Natural killer cell (primary cell): ENCODE data around the gene MYH10. TPM values are rescaled to one million over a fixed set of nuclear protein-coding genes. Genes with fewer than 3 reads are reported as not detected.

ENCODE experiments used
- ATAC-seq, 3 donors: fragments of 150-1000 bp in 2 of 3; fragments of 200-7000 bp in 1 of 3; cut with Tn5 transposase; 1 replicate in 1 of 3; 2 replicates in 2 of 3; pipeline ENCODE4 v1.10.0; 2021; ENCODE audit warnings: mild to moderate bottlenecking in 2 of 3, moderate library complexity in 2 of 3
- DNase-seq, 2 donors: peaks; one replicate each; pipeline versions ENCODE4 v3.0.0 to v3.0.0-alpha.2; 2013 to 2021; ENCODE audit warnings: mixed read lengths in 1 of 2
- H3K27ac ChIP-seq: one replicate; pipeline ENCODE4 v1.5.1; 2013; ENCODE audit warnings: mild to moderate bottlenecking, low read length
- H3K27me3 ChIP-seq: one replicate; pipeline ENCODE4 v1.6.1; 2013; ENCODE audit warnings: low read length; ENCODE audit not compliant: control insufficient read depth, insufficient read depth
- H3K36me3 ChIP-seq: one replicate; pipeline ENCODE4 v1.6.1; 2013; ENCODE audit warnings: low read length; ENCODE audit not compliant: control insufficient read depth, insufficient read depth
- H3K4me1 ChIP-seq: one replicate; pipeline ENCODE4 v1.6.1; 2013; ENCODE audit warnings: low read length; ENCODE audit not compliant: control insufficient read depth, insufficient read depth
- H3K4me3 ChIP-seq: one replicate; pipeline ENCODE4 v1.5.1; 2013; ENCODE audit warnings: low read length
- H3K9me3 ChIP-seq: one replicate; pipeline ENCODE4 v1.6.1; 2013; ENCODE audit warnings: low read length; ENCODE audit not compliant: control insufficient read depth, insufficient read depth
- H3K27ac Mint-ChIP-seq, 2 donors: one replicate each; pipeline ENCODE4 v1.8.0; 2022; ENCODE audit warnings: mild to moderate bottlenecking in 2 of 2, mixed read lengths in 2 of 2, moderate library complexity in 1 of 2
- H3K27me3 Mint-ChIP-seq, 2 donors: one replicate each; pipeline ENCODE4 v1.8.0; 2022; ENCODE audit warnings: low read depth in 2 of 2, mixed read lengths in 2 of 2
- H3K36me3 Mint-ChIP-seq: one replicate; pipeline ENCODE4 v1.8.0; 2022; ENCODE audit warnings: mixed read lengths
- H3K4me1 Mint-ChIP-seq, 2 donors: one replicate each; pipeline ENCODE4 v1.8.0; 2022; ENCODE audit warnings: mixed read lengths in 2 of 2
- H3K4me3 Mint-ChIP-seq: one replicate; pipeline ENCODE4 v1.8.0; 2022; ENCODE audit warnings: mild to moderate bottlenecking, moderate library complexity, mixed read lengths
- H3K9me3 Mint-ChIP-seq, 2 donors: one replicate each; pipeline ENCODE4 v1.8.0; 2022; ENCODE audit warnings: mixed read lengths in 2 of 2
- CTCF ChIP-seq: fragments of 200-600 bp; IDR thresholded peaks from one replicate; pipeline ENCODE4 v1.8.0; 2022; ENCODE audit warnings: antibody characterized with exemption
- WGBS: methylation state at CpG from one replicate; pipeline ENCODE4 v1.1.7; 2013; ENCODE audit warnings: missing lambda C conversion rate; ENCODE audit not compliant: insufficient coverage; 5-methylcytosine and 5-hydroxymethylcytosine counted together
- intact Hi-C: fragments of 100-400 bp; cut with micrococcal nuclease; formaldehyde crosslinking; loops from one replicate; pipeline ENCODE4 v1.14.2; 2022
- total RNA-seq, 4 donors: library from RNA; stranded (reverse); fragments of 120-200 nt in 1 of 4; gene quantifications; one replicate each; pipeline versions ENCODE4 v1.2.3 to v1.2.4, GENCODE V29; 2013 to 2022

The MYH10 gene
- total RNA-seq, 3 donors from 2014 or later (not counting 1 experiment from before 2014, with no cell fraction given), result 0.28 to 1.5 (median 1.0) TPM

- Mint-ChIP-seq H3K4me3 (no peak overlapping the region), H3K9me3 (no peaks in the 10 kb centered on the region), H3K27me3 (peaks cover 25 to 42% of the 10 kb centered on the region in 2 donors), H3K4me1 (no peaks in the 10 kb centered on the region), H3K36me3 (no peaks in the 10 kb centered on the region), H3K27ac (no peak overlapping the region)
- no peaks in the 10 kb centered on the region for H3K36me3 ChIP-seq
- 93% methylated on average over 1 of the region's 2 CpGs for whole genome bisulfite sequencing
- no peak for ATAC-seq
- no peak overlapping the region for H3K4me3 ChIP-seq
- H3K4me1 ChIP-seq, result no peaks in the 10 kb centered on the region
- DNase-seq, result no peak
- no peaks in the 10 kb centered on the region for H3K9me3 ChIP-seq
- intact Hi-C loops, result no loop called here
- H3K27me3 ChIP-seq, result peaks cover 2% of the 10 kb centered on the region
- H3K27ac ChIP-seq, result no peak overlapping the region
- no peak for TF ChIP-seq CTCF
Observed at GRCh38 chr17:8611137-8611536, 19.4 kb downstream of the MYH10 start.

GRCh38 chr17:8610558-8610957 lies 20.0 kb downstream of the MYH10 start:
- WGBS, result 97% methylated on average over 2 of the region's 2 CpGs
- no peaks in the 10 kb centered on the region for H3K36me3 Mint-ChIP-seq

GRCh38 chr17:8609910-8610309 lies 20.6 kb downstream of the MYH10 start:
- no peak for TF ChIP-seq CTCF
- H3K4me1 ChIP-seq, result no peaks in the 10 kb centered on the region
- ATAC-seq (no peak), DNase-seq (no peak)
- H3K9me3 ChIP-seq, result no peaks in the 10 kb centered on the region
- Mint-ChIP-seq H3K27ac (no peak overlapping the region), H3K4me1 (no peaks in the 10 kb centered on the region), H3K36me3 (no peaks in the 10 kb centered on the region), H3K9me3 (no peaks in the 10 kb centered on the region), H3K27me3 (peaks cover 25 to 34% of the 10 kb centered on the region in 2 donors), H3K4me3 (no peak overlapping the region)
- peaks cover 2% of the 10 kb centered on the region for H3K27me3 ChIP-seq
- no peak overlapping the region for H3K4me3 ChIP-seq
- no peak overlapping the region for H3K27ac ChIP-seq
- intact Hi-C loops, result no loop called here
- no peaks in the 10 kb centered on the region for H3K36me3 ChIP-seq
- WGBS, result 94% methylated on average over 3 of the region's 4 CpGs

More at GRCh38 chr17:8610558-8610957, 20.0 kb downstream of the MYH10 start:
- Histone ChIP-seq H3K9me3 (no peaks in the 10 kb centered on the region), H3K4me3 (no peak overlapping the region), H3K27me3 (peaks cover 2% of the 10 kb centered on the region), H3K27ac (no peak overlapping the region), H3K36me3 (no peaks in the 10 kb centered on the region), H3K4me1 (no peaks in the 10 kb centered on the region)
- Mint-ChIP-seq H3K4me1 (no peaks in the 10 kb centered on the region), H3K9me3 (no peaks in the 10 kb centered on the region), H3K4me3 (no peak overlapping the region), H3K27ac (no peak overlapping the region), H3K27me3 (peaks cover 25 to 39% of the 10 kb centered on the region in 2 donors)
- DNase-seq, result no peak
- TF ChIP-seq CTCF, result no peak
- no peak for ATAC-seq
- intact Hi-C loops, result no loop called here

GRCh38 chr17:8608001-8608400 lies 22.5 kb downstream of the MYH10 start:
- Mint-ChIP-seq H3K36me3 (no peaks in the 10 kb centered on the region), H3K4me3 (no peak overlapping the region), H3K27me3 (peaks cover 22 to 31% of the 10 kb centered on the region in 2 donors), H3K27ac (no peak overlapping the region), H3K9me3 (no peaks in the 10 kb centered on the region), H3K4me1 (no peaks in the 10 kb centered on the region)
- Histone ChIP-seq H3K9me3 (no peaks in the 10 kb centered on the region), H3K4me3 (no peak overlapping the region), H3K27ac (no peak overlapping the region), H3K36me3 (no peaks in the 10 kb centered on the region), H3K27me3 (peaks cover 2% of the 10 kb centered on the region), H3K4me1 (no peaks in the 10 kb centered on the region)
- no peak for DNase-seq
- intact Hi-C loops, result no loop called here
- WGBS, result 86% methylated on average over 8 of the region's 8 CpGs
- no peak for ATAC-seq
- TF ChIP-seq CTCF, result no peak
